Measurements from ENCODE around the gene LRP3. TPM values are rescaled to one million over a fixed set of nuclear protein-coding genes. Genes with fewer than 3 reads are reported as not detected.
"Not testable (repeated sequence)": the region's sequence is repeated elsewhere in the genome, so short reads cannot be mapped to it uniquely, and the experiment has no call there.

Gene LRP3
- total and polyA plus RNA-seq, 12 donors: 1.4 to 92.8 (median 52.2) TPM

DNA sequence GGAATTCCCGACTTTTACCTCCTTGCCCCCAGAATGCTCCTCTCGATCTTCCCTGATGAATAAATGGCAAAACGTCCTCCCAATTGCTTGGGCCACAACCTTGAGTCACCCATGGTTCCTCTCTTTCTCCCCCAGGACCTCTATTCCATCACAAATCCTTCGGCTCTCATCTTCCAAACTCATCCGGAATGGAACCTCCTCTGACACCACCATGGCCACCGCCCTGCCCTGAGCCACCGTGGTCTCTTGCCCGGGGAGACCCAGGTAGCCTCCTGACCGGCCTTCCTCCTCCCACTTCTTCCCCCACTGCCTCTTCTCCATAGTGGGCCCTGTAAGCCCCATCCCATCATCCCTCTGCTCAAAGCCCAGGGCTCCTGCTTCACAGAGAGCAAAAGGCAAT lies 26.6 kb downstream of the LRP3 start:
- no peaks in the 10 kb centered on the region for H3K9me3 ChIP-seq (replicated peaks in 1 of 3)
- intact Hi-C loops (cut with DNase I): no loop called here
- H3K36me3 ChIP-seq (replicated peaks in 1 of 2): no peaks in the 10 kb centered on the region
- no peak for TF ChIP-seq POLR2A (IDR thresholded peaks at IDR 0.05)
- TF ChIP-seq, protein P1, sequence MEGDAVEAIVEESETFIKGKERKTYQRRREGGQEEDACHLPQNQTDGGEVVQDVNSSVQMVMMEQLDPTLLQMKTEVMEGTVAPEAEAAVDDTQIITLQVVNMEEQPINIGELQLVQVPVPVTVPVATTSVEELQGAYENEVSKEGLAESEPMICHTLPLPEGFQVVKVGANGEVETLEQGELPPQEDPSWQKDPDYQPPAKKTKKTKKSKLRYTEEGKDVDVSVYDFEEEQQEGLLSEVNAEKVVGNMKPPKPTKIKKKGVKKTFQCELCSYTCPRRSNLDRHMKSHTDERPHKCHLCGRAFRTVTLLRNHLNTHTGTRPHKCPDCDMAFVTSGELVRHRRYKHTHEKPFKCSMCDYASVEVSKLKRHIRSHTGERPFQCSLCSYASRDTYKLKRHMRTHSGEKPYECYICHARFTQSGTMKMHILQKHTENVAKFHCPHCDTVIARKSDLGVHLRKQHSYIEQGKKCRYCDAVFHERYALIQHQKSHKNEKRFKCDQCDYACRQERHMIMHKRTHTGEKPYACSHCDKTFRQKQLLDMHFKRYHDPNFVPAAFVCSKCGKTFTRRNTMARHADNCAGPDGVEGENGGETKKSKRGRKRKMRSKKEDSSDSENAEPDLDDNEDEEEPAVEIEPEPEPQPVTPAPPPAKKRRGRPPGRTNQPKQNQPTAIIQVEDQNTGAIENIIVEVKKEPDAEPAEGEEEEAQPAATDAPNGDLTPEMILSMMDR (IDR thresholded peaks at IDR 0.05): no peak
- H3K4me3 ChIP-seq: no peak overlapping the region
- H3K4me1 ChIP-seq (replicated peaks in 1 of 2): peaks cover 0 to 3% of the 10 kb centered on the region in 2 donors
- peaks cover 18% of the 10 kb centered on the region for H3K27me3 ChIP-seq
- WGBS, 4 donors: 73 to 89% (median 80%) methylated on average over 9 of the region's 9 CpGs
- no peak for DNase-seq
- H3K27ac ChIP-seq: no peak overlapping the region

DNA sequence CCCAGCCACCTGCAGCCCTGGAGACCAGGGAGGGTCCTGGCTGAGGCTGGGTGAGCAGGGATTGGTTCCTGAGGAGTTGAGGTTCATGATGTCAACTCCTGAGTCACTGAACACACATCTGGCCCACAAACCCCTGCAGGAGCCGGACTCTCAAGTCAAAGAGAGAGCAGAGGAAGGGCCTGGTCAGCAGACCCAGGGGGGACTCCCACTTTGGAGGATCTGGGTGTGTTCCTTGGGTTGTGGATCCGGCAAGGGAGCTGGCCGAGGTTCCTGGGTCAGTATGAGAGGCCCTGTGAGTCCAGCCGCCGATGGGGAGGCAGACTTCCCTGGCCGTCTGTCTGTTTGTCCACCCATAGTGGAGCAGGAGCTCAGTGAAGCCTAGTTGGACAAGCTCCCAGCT lies 27.5 kb downstream of the LRP3 start:
- Histone ChIP-seq H3K9me3 (replicated peaks in 1 of 3) (no peaks in the 10 kb centered on the region), H3K27me3 (peaks cover 25% of the 10 kb centered on the region), H3K27ac (no peak overlapping the region), H3K36me3 (replicated peaks in 1 of 2) (no peaks in the 10 kb centered on the region), H3K4me1 (replicated peaks in 1 of 2) (peaks cover 0 to 3% of the 10 kb centered on the region in 2 donors), H3K4me3 (no peak overlapping the region)
- intact Hi-C loops (cut with DNase I): no loop called here
- WGBS, 4 donors: 71 to 86% (median 76%) methylated on average over 1 to 6 of the region's 6 CpGs
- DNase-seq: no peak
- TF ChIP-seq, protein P1 (IDR thresholded peaks at IDR 0.05): no peak
- no peak for TF ChIP-seq POLR2A (IDR thresholded peaks at IDR 0.05)

DNA sequence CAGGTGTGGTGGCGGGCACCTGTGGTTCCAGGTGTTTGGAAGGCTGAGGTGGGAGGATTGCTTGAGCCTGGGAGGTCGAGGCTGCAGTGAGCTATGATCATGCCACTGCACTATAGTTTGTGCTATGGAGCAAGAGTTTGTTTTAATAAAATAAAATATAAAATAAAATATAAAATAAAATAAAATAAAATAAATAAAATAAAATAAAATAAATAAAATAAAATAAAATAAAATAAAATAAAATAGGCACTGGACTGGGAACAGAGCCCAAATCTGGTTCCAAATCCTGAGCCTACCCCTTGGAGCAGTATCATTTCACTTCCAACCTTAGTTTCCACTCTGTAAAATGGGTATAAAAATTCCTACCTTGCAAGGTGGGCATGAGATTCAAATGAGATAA lies 28.1 kb downstream of the LRP3 start:
- H3K36me3 ChIP-seq (replicated peaks in 1 of 2); H3K27ac ChIP-seq; intact Hi-C loops (cut with DNase I); DNase-seq; H3K4me1 ChIP-seq (replicated peaks in 1 of 2); H3K9me3 ChIP-seq (replicated peaks in 1 of 3); H3K4me3 ChIP-seq: not testable (repeated sequence)
- peaks cover 31% of the 10 kb centered on the region for H3K27me3 ChIP-seq
- 78 to 98% (median 83%) methylated on average over 2 of the region's 2 CpGs for WGBS, 4 donors

DNA sequence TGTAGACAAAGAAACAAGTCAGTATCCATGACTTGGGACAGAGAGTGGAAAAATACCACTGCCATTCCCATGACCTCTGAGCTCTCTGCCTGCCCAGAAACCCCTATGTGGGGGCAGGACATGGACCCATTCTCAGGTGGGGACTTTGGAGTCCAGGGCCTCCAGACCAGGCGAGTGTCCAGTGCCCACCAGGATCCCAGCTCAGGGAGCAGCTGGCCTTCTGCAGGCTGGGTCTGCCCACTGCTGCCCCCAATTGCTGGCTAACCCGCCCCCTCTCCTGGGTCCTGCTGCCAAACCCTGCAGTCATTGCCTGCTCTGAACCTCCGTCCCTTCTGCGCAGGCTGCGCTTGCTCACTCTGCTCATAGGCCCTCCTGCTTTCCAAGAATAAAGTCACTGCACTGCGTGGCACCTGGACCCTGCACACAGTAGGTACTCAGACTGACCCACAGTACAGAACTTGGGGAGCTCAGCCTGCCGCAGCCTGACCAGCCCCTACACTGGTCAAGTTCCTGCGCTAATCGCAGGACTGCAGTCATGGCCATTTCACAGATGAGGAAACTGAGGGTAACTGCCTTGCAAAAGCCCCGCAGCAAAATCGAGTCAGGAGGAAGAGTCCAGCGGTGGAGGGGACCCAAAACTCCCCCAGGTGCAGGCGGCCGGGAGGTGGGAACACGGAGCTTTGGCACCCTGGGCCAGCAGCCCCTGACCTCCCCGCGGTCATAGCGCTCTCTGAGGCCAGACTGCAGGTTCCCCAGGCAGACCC lies 30.7 kb downstream of the LRP3 start:
- Histone ChIP-seq H3K9me3 (replicated peaks in 1 of 3) (no peaks in the 10 kb centered on the region), H3K27me3 (peaks cover 35% of the 10 kb centered on the region), H3K27ac (no peak overlapping the region), H3K4me3 (no peak overlapping the region), H3K36me3 (replicated peaks in 1 of 2) (no peaks in the 10 kb centered on the region), H3K4me1 (replicated peaks in 1 of 2) (peaks cover 0 to 3% of the 10 kb centered on the region in 2 donors)
- intact Hi-C loops (cut with DNase I): no loop called here
- DNase-seq: no peak
- WGBS, 4 donors: 31 to 69% (median 56%) methylated on average over 8 to 18 of the region's 18 CpGs
- TF ChIP-seq POLR2A (IDR thresholded peaks at IDR 0.05): no peak
- TF ChIP-seq, protein P1 (IDR thresholded peaks at IDR 0.05): no peak

DNA sequence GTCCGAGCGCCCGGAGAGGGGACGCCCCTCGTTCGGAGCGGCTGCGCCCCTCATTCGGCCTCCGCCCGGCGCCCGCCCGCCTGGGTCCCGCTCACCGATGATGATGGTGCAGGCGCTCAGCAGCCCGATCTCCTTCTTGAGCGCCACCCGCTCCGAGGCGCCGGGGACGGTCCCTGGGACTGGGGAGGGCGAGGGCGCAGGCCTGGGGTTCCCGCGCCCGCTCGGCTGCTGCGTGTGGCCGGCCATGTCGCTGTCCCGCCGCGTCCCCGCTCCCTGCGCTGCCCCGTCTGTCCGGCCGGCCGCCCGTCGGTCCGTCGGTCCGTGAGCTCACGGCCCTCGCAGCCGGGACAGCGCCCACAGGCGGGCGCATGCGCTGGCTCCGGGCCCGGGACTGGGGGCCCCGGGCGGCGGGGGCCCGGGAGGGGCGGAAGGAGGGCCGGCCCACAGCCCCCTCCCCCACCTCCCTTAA lies 31.4 kb downstream of the LRP3 start, which contains the start of gene SLC7A10:
SLC7A10 (minus strand) TSS at position 393 of the 469 bp plus-strand sequence; CDS start at position 246, 147 bp downstream.
- peak within 1 kb of the TSS in 1 of 4 donors; percentile 42 for H3K4me3 ChIP-seq
- 0 to 2% (median 1%) methylated on average over 4 to 62 of the region's 62 CpGs for WGBS, 4 donors
- H3K27me3 ChIP-seq: peaks cover 35% of the 10 kb centered on the region
- intact Hi-C loops (cut with DNase I): no loop called here
- H3K4me1 ChIP-seq (replicated peaks in 1 of 2): peaks cover 0 to 3% of the 10 kb centered on the region in 2 donors
- no peaks in the 10 kb centered on the region for H3K9me3 ChIP-seq (replicated peaks in 1 of 3)
- H3K36me3 ChIP-seq (replicated peaks in 1 of 2): no peaks in the 10 kb centered on the region
- DNase-seq: no peak
- TF ChIP-seq, protein P1 (IDR thresholded peaks at IDR 0.05): no peak
- no peak for TF ChIP-seq POLR2A (IDR thresholded peaks at IDR 0.05)
- no peak within 1 kb of the TSS for H3K27ac ChIP-seq

Data from adrenal gland (tissue), 12 donors.